HL-60 (cell line): ENCODE data around the gene DMBX1.

Experiments used
- DNase-seq, 2 experiments: peaks; one replicate each; pipeline ENCODE4 v3.0.0-alpha.2; 2010 to 2020; ENCODE audit warnings: low read depth in 1 of 2, low spot score in 1 of 2
- H3K27ac ChIP-seq: fragments of 250-450 bp; sonication (Bioruptor Pico); replicated peaks from 2 replicates; pipeline ENCODE4 v1.5.1; 2020; ENCODE audit warnings: mild to moderate bottlenecking, moderate library complexity
- H3K27me3 ChIP-seq: fragments of 250-450 bp; sonication (Bioruptor Pico); 2 replicates; pipeline ENCODE4 v1.5.1; 2021; ENCODE audit warnings: mild to moderate bottlenecking, moderate library complexity; ENCODE audit not compliant: insufficient read depth, poor library complexity, severe bottlenecking
- H3K4me3 ChIP-seq: replicated peaks from 2 replicates; pipeline ENCODE4 v1.5.1; 2011; ENCODE audit warnings: mild to moderate bottlenecking, control low read depth, low read length; ENCODE audit not compliant: insufficient read depth
- CTCF ChIP-seq: IDR thresholded peaks from one replicate; pipeline ENCODE4 v1.5.1; 2011; ENCODE audit warnings: low read length, control low read depth, inconsistent platforms; ENCODE audit not compliant: insufficient read depth
- GABPA ChIP-seq: IDR thresholded peaks from 2 replicates; pipeline ENCODE4 v1.6.1; 2012; ENCODE audit warnings: low read depth
- POLR2AphosphoS5 ChIP-seq: IDR thresholded peaks from 2 replicates; pipeline ENCODE4 v1.6.1; 2012; ENCODE audit warnings: low read depth
- REST ChIP-seq: IDR thresholded peaks from 2 replicates; pipeline ENCODE4 v1.6.1; 2012; ENCODE audit warnings: low read depth; ENCODE audit not compliant: insufficient replicate concordance
- SPI1 ChIP-seq: IDR thresholded peaks from 2 replicates; pipeline ENCODE4 v1.6.1; 2012; ENCODE audit warnings: low read depth, mild to moderate bottlenecking, borderline replicate concordance

The DMBX1 gene

GRCh38 chr1:46476673-46477072, 13.0 kb upstream of the DMBX1 start:
- Histone ChIP-seq H3K27me3 (peaks cover 8% of the 10 kb centered on the region), H3K4me3 (no peak overlapping the region), H3K27ac (no peak overlapping the region)
- TF ChIP-seq GABPA (no peak), CTCF (no peak), SPI1 (no peak), REST (no peak), POLR2AphosphoS5 (no peak)
- DNase-seq = no peak

- DNase-seq = peak; percentile 40 to 77
- H3K27ac ChIP-seq = no peak overlapping the region
- TF ChIP-seq CTCF = peak; percentile 74
- TF ChIP-seq SPI1 = no peak
- no peak overlapping the region for H3K4me3 ChIP-seq
- peaks cover 12% of the 10 kb centered on the region for H3K27me3 ChIP-seq
Observed at GRCh38 chr1:46477153-46477929, 12.3 kb upstream of the DMBX1 start.

- no peak for DNase-seq
- no peak overlapping the region for H3K27ac ChIP-seq
- peaks cover 11% of the 10 kb centered on the region for H3K27me3 ChIP-seq
- TF ChIP-seq POLR2AphosphoS5 (no peak), SPI1 (no peak)
- no peak overlapping the region for H3K4me3 ChIP-seq
Observed at GRCh38 chr1:46478721-46479485, 10.7 kb upstream of the DMBX1 start.

GRCh38 chr1:46479744-46480350, 9.8 kb upstream of the DMBX1 start:
- Histone ChIP-seq H3K4me3 (no peak overlapping the region), H3K27ac (no peak overlapping the region), H3K27me3 (peaks cover 16% of the 10 kb centered on the region)
- TF ChIP-seq GABPA (no peak), POLR2AphosphoS5 (no peak), SPI1 (no peak), REST (no peak), CTCF (no peak)
- no peak for DNase-seq
